Spleen (tissue), 7 donors: Measurements from ENCODE around the gene MKNK1.

Source experiments
- POLR2A ChIP-seq, 3 donors: fragments of 450-650 bp; IDR thresholded peaks; one replicate each; pipeline ENCODE4 v1.5.1; 2017; ENCODE audit warnings: antibody characterized with exemption in 3 of 3, mild to moderate bottlenecking in 1 of 3
- TF ChIP-seq, protein P1 (sequence below), 11 experiments: fragments of 200-600 bp in 7 of 11; fragments of 450-650 bp in 4 of 11; sonication (generic) in 4 of 11; IDR thresholded peaks in 8 of 11; conservative IDR thresholded peaks in 3 of 11; 1 replicate in 7 of 11; 2 replicates in 4 of 11; pipeline versions ENCODE4 v1.4.0 to v1.8.0; 2016 to 2021; ENCODE audit warnings: antibody characterized with exemption in 11 of 11, inconsistent platforms in 4 of 11, mild to moderate bottlenecking in 1 of 11
- donor health status: DM: no; HTN: no; CAD: no; lungs with moderate emphysema.
- donor health status: DM: no; HTN: no; CAD: no.
- donor health status: DM: no; HTN: no; CAD: no.

GRCh38 chr1:46592823-46593222 is 11.2 kb downstream of the MKNK1 start:
- TF ChIP-seq, protein P1, sequence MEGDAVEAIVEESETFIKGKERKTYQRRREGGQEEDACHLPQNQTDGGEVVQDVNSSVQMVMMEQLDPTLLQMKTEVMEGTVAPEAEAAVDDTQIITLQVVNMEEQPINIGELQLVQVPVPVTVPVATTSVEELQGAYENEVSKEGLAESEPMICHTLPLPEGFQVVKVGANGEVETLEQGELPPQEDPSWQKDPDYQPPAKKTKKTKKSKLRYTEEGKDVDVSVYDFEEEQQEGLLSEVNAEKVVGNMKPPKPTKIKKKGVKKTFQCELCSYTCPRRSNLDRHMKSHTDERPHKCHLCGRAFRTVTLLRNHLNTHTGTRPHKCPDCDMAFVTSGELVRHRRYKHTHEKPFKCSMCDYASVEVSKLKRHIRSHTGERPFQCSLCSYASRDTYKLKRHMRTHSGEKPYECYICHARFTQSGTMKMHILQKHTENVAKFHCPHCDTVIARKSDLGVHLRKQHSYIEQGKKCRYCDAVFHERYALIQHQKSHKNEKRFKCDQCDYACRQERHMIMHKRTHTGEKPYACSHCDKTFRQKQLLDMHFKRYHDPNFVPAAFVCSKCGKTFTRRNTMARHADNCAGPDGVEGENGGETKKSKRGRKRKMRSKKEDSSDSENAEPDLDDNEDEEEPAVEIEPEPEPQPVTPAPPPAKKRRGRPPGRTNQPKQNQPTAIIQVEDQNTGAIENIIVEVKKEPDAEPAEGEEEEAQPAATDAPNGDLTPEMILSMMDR (IDR thresholded peaks at IDR 0.05 in 8 of 11, conservative IDR thresholded peaks at IDR 0.05 in 3 of 11) = no peak
- no peak for TF ChIP-seq POLR2A (IDR thresholded peaks at IDR 0.05)
